Endometrium (tissue), 2 donors: ENCODE measurements around the gene G3BP2.
"Not testable (repeated sequence)": the region's sequence is repeated elsewhere in the genome, so short reads cannot be mapped to it uniquely, and the experiment has no call there.

Experiments
- FAIRE-seq: peaks from 2 replicates; lab custom pipeline; 2012; peaks lifted over from hg19 to GRCh38; lab: Jason Lieb, UNC
- donor health status: control.
- donor health status: control.

Gene G3BP2

GRCh38 chr4:75683482-75684155 is 10.4 kb upstream of the G3BP2 start:
- FAIRE-seq: no peak

DNA sequence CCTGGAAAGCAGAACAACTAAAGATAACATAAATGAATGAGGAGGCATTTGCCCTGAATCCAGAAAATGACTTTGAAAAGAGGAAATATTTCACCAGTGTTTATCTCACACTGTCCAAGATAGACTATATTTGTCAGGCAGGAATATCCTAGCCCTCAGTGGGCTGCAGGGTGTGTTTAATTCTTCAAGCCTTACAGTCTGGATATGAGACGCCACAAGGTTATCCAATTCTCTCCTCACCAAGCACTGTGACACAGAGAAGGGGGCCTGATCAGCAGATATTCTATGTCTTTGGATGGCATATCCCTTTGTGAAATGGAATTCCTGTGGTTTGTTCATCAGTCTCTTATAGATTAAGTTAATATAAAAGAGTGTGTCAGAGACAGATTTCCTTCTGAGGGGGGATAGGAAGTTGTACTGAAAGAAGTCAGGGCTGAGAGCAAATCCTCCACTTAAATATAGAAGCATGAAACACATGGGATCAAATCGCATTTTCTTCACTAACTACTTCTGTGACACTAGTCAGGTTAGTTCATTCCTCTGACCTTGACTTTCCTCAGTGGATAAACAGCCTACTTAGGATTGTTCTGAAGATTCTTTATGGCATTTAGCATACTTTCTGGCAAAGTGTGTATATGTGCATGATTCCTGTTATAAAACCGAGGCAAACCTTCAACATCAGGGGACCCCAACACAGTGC is 6.8 kb upstream of the G3BP2 start:
- no peak for FAIRE-seq

- no peak for FAIRE-seq
Measured at GRCh38 chr4:75678965-75679364, 5.8 kb upstream of the G3BP2 start.

DNA sequence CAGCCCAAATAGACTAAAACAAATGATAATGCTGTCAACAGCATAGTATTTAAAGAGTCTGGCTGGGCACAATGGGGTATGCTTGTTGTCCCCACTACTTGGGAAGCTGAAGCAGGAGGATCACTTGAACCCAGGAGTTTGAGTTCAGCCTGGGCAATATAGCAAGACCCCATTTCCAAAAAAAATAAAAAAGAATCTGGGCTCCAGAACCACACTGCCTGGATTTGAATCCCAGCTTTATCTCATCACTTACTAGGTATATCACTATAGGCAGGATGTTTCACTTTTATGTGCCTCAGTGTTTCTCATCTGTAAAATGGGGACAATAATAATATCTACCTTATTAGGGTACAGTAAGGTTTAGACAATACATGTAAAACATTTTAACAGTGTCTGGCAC is 5.3 kb upstream of the G3BP2 start:
- FAIRE-seq: no peak

GRCh38 chr4:75675004-75675531 is 1.9 kb upstream of the G3BP2 start:
- no peak for FAIRE-seq

- no peak for FAIRE-seq
Measured at GRCh38 chr4:75673959-75674328, 733 bp upstream of the G3BP2 start.

- no peak for FAIRE-seq
Measured at GRCh38 chr4:75672461-75673026, 667 bp downstream of the G3BP2 start.

- FAIRE-seq: no peak
Measured at GRCh38 chr4:75671802-75672421, 1.3 kb downstream of the G3BP2 start.

DNA sequence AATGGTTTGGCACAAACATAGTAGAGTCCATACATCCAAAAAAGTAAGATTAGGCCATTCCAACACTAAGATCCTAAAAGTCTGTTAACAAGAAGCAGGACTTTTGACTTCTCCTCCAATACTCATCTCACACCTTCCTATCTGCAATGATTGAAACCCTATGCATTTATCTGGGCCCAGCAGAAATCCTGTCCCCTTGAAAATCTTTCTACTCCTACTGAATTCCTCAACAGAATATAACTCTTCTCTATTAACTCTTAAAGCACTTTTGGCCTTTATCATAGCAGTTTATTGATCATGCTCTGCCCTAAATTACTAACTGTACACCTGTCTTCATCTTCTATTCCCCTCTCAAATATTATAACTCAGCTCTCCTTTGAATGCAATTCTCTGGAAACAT is 4.6 kb downstream of the G3BP2 start:
- no peak for FAIRE-seq

DNA sequence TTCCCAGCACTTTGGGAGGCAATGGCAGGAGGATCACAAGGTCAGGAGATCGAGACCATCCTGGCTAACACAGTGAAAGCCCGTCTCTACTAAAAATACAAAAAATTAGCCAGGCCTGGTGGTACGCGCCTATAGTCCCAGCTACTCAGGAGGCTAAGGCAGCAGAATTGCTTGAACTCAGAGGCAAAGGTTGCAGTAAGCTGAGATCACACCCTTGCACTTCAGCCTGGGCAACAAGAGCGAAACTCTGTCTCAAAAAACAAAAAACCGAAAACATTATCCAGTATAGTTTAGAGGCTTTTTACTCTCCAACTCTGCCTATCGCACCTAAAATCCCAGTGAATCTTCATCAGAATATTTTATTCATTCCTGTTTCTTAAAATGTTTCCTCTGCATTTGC is 5.6 kb downstream of the G3BP2 start:
- FAIRE-seq: not testable (repeated sequence)

GRCh38 chr4:75666299-75666698 is 6.9 kb downstream of the G3BP2 start:
- FAIRE-seq: no peak

DNA sequence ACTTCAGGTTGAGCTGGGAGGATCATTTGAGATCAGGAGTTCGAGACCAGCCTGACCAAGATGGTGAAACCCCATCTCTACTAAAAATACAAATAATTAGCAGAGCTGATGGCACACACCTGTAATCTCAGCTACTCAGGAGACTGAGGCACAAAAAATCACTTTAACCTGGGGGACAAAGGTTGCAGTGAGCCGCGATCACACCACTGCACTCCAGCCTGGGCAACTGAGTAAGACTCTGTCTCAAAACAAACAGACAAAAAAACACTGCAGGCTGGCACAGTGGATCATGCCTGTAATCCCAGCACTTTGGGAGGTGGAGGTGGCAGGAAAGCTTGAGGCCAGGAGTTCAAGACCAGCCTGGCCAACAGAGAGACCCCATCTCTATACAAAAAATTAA is 8.6 kb downstream of the G3BP2 start:
- FAIRE-seq: not testable (repeated sequence)

- FAIRE-seq: no peak
Measured at GRCh38 chr4:75662626-75663025, 10.6 kb downstream of the G3BP2 start.

DNA sequence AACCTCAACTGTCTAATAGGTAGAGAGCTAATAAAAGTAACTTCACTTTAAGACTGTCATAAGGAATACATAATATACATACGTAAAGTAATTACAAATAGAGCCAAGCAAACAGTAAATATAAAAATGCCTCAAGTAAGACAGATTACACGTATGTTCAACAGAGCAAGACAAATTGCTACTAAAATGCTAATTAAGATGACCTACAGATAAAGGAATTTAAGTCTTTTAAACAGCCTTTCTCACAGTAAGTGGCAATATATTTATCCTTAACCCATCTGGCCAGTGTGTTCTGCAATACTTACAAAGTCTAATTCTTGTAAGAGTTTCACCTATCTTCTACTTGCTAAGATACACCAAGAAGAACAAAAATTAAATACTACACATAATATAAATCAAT is 12.7 kb downstream of the G3BP2 start:
- FAIRE-seq: no peak

DNA sequence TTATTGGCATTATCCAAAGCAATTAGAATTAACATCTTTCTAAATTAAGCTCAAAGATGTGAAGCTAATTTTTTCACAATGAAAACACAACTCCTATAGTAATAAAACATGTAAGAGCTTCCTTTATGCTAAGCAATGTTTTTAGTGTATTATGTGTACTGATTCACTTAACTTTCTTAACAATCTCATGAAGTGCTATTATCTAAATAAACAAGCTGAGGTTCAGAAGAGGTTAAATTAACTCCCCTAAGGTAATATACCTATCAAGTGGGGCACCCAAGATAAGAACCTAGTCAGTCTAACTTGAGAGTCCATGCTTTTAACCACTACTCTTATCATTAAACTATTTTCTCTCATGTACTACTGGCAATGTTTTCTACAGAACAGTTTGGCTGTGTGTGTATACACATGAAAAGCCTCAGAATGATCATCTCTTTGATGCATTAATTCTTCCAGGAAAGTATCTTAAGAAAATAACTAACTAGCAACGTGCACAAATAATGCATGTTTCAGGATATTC is 13.6 kb downstream of the G3BP2 start:
- no peak for FAIRE-seq

DNA sequence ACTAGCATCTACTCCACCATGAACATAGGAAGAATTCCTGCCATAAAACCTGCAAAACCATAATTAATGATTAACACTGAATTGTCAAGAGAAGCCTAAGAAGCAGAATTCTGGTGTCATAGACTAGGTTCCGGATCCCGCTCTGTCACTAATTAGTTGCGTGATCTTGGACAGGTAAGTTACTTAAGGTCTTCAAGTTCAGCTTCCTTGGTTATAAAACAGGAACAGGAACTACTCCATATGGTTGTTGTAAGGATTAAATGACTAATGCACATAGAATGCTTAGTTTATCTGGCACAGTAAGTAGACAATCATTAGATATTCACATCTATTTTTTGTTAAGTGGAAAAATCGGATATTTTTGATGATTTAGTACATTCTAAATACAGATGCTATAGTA is 14.3 kb downstream of the G3BP2 start:
- no peak for FAIRE-seq

- FAIRE-seq: no peak
Measured at GRCh38 chr4:75655562-75655961, 17.6 kb downstream of the G3BP2 start.

DNA sequence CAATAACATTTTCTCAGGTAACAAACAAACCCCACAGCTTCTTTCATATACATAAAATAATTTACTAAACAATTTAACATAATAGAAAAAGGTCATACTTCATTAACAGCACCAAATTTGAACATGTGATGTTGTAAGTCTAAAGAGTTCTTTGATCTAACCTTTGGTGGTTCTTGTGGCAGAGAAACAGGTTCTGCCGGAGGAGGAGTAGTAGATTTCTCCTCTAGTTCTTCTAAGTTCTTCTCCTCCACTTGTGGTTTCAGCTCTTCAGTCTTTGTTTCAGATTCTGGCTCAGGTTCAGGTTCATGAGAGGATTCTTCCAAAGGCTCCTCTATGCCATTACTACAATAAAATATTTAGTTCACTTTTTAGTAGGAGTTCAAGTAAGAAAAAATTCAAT is 18.3 kb downstream of the G3BP2 start:
- no peak for FAIRE-seq

- FAIRE-seq: no peak
Measured at GRCh38 chr4:75653845-75654503, 19.2 kb downstream of the G3BP2 start.

- no peak for FAIRE-seq
Measured at GRCh38 chr4:75644095-75644494, 29.1 kb downstream of the G3BP2 start.

- FAIRE-seq: no peak
Measured at GRCh38 chr4:75643651-75644050, 29.6 kb downstream of the G3BP2 start.

DNA sequence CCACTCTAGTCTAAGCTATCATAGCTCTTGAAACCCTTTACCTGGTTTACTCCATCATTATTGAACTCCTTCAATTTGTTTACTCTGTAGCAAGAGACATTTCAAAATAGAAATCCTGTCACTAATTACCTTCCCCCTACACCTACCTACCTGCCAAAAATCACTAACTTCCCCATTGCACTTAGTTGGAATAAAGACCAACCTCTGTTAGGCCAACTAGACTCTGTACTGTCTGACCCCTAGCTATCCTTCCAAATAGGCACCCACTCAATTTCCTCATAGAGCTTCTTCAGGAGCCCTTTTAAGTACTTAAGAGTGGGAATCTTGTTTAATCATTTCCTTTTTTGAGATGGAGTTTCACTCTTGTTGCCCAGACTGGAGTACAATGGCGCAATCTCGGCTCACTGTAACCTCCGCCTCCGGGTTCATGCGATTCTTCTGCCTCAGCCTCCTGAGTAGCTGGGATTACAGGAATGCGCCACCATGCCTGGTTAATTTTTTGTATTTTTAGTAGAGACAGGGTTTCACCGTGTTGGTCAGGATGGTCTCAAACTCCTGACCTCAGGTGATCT is 34.0 kb downstream of the G3BP2 start:
- no peak for FAIRE-seq
